H1 (cell line): ENCODE data around the gene KLHL21. TPM values are rescaled to one million over a fixed set of nuclear protein-coding genes. Genes with fewer than 3 reads are reported as not detected.

Source experiments
- CTCF ChIA-PET: fragments of 300-600 bp; sonication (Branson Sonifier 250); formaldehyde crosslinking; loops from one replicate; lab custom pipeline; 2021; ENCODE audit not compliant: partially characterized antibody; lab: Charles Lee
- POLR2A ChIA-PET: fragments of 300-600 bp; sonication (Branson Sonifier 250); formaldehyde crosslinking; loops from one replicate; lab custom pipeline; 2021; ENCODE audit warnings: inconsistent platforms; ENCODE audit not compliant: partially characterized antibody; lab: Charles Lee
- DNase-seq, 2 experiments: peaks; one replicate each; pipeline versions ENCODE4 v3.0.0 to v3.0.0-alpha.2; 2010 to 2022; ENCODE audit warnings: low spot score in 2 of 2, low read depth in 1 of 2, mixed read lengths in 1 of 2
- FAIRE-seq: peaks from 2 replicates; lab custom pipeline; 2011; peaks lifted over from hg19 to GRCh38; lab: Jason Lieb, UNC
- H2AFZ ChIP-seq: 2 replicates; pipeline ENCODE4 v1.8.1; 2012; ENCODE audit warnings: low read length, inconsistent platforms
- H2AK5ac ChIP-seq: 2 replicates; pipeline ENCODE4 v1.6.1; 2013; ENCODE audit warnings: low read depth, low read length
- H2BK120ac ChIP-seq: replicated peaks from 2 replicates; pipeline ENCODE3; 2013; ENCODE audit warnings: low read depth, low read length, inconsistent platforms
- H2BK12ac ChIP-seq: 2 replicates; pipeline ENCODE4 v1.6.1; 2013; ENCODE audit warnings: low read depth, low read length
- H2BK15ac ChIP-seq: 2 replicates; pipeline ENCODE4 v1.6.1; 2013; ENCODE audit warnings: low read length
- H2BK20ac ChIP-seq: 2 replicates; pipeline ENCODE4 v1.6.1; 2013; ENCODE audit warnings: low read length
- H2BK5ac ChIP-seq: 2 replicates; pipeline ENCODE4 v1.6.1; 2013; ENCODE audit warnings: low read depth, low read length
- H3K14ac ChIP-seq: 2 replicates; pipeline ENCODE4 v1.6.1; 2013; ENCODE audit warnings: inconsistent platforms; ENCODE audit not compliant: insufficient read length
- H3K18ac ChIP-seq: 2 replicates; pipeline ENCODE4 v1.6.1; 2013; ENCODE audit warnings: low read length; ENCODE audit errors: extremely low read depth
- H3K23ac ChIP-seq: 2 replicates; pipeline ENCODE4 v1.6.1; 2013; ENCODE audit warnings: inconsistent platforms; ENCODE audit not compliant: insufficient read length
- H3K23me2 ChIP-seq: 2 replicates; pipeline ENCODE4 v1.6.1; 2013; ENCODE audit warnings: low read depth, low read length
- H3K27ac ChIP-seq: 2 replicates; pipeline ENCODE4 v1.6.1; 2011; ENCODE audit warnings: low read depth, low read length, inconsistent platforms
- H3K27me3 ChIP-seq, 4 experiments: replicated peaks in 1 of 4; 1 replicate in 1 of 4; 2 replicates in 3 of 4; pipeline versions ENCODE4 v1.6.1 to v1.8.1; 2011 to 2013; ENCODE audit warnings: low read length in 3 of 4, mild to moderate bottlenecking in 3 of 4, inconsistent platforms in 2 of 4, mixed read lengths in 2 of 4, moderate library complexity in 1 of 4; ENCODE audit not compliant: control insufficient read depth in 3 of 4, insufficient read depth in 3 of 4; ENCODE audit errors: extremely low read depth in 1 of 4
- H3K36me3 ChIP-seq, 4 experiments: 2 replicates each; pipeline versions ENCODE4 v1.6.1 to v1.8.1; 2011 to 2013; ENCODE audit warnings: mild to moderate bottlenecking in 4 of 4, low read length in 3 of 4, moderate library complexity in 2 of 4, control low read depth in 1 of 4, inconsistent platforms in 1 of 4; ENCODE audit not compliant: insufficient read depth in 4 of 4, control insufficient read depth in 2 of 4
- H3K4ac ChIP-seq: replicated peaks from 2 replicates; pipeline ENCODE3; 2013; ENCODE audit warnings: low read length, low read depth, mixed read lengths, inconsistent platforms; ENCODE audit not compliant: insufficient read length
- H3K4me1 ChIP-seq, 4 experiments: replicated peaks in 1 of 4; 1 replicate in 1 of 4; 2 replicates in 3 of 4; pipeline versions ENCODE4 v1.6.1 to v1.8.1; 2011 to 2013; ENCODE audit warnings: low read length in 3 of 4, inconsistent platforms in 2 of 4, mixed read lengths in 1 of 4; ENCODE audit not compliant: insufficient read depth in 4 of 4, control insufficient read depth in 3 of 4
- H3K4me2 ChIP-seq, 2 experiments: 2 replicates each; pipeline versions ENCODE4 v1.6.1 to v1.8.1; 2011 to 2013; ENCODE audit warnings: low read depth in 2 of 2, low read length in 2 of 2, control low read depth in 1 of 2, inconsistent platforms in 1 of 2, mild to moderate bottlenecking in 1 of 2; ENCODE audit not compliant: insufficient read depth in 1 of 2
- H3K4me3 ChIP-seq, 4 experiments: fragments of 200-600, 300-600 bp in 1 of 4; sonication (generic), shearing (Covaris generic), sonication (Bioruptor Twin) in 1 of 4; 2 replicates each; pipeline versions ENCODE4 v1.5.1 to v1.8.1; 2011 to 2016; ENCODE audit warnings: low read length in 4 of 4, low read depth in 3 of 4, control low read depth in 2 of 4, inconsistent platforms in 2 of 4, mild to moderate bottlenecking in 2 of 4, mixed read lengths in 1 of 4, moderate library complexity in 1 of 4; ENCODE audit not compliant: insufficient read depth in 2 of 4; ENCODE audit errors: extremely low read depth in 1 of 4
- H3K56ac ChIP-seq: replicated peaks from 2 replicates; pipeline ENCODE3; 2013; ENCODE audit warnings: low read depth, mild to moderate bottlenecking, mixed read lengths, low read length, inconsistent platforms; ENCODE audit not compliant: insufficient read length
- H3K79me1 ChIP-seq: 2 replicates; pipeline ENCODE4 v1.6.1; 2013; ENCODE audit warnings: low read depth, low read length, control low read depth
- H3K79me2 ChIP-seq, 2 experiments: 2 replicates each; pipeline versions ENCODE4 v1.6.1 to v1.8.1; 2012 to 2013; ENCODE audit warnings: low read length in 2 of 2, mild to moderate bottlenecking in 2 of 2, inconsistent platforms in 1 of 2; ENCODE audit not compliant: insufficient read depth in 2 of 2, control insufficient read depth in 1 of 2
- H3K9ac ChIP-seq, 4 experiments: replicated peaks in 1 of 4; 1 replicate in 1 of 4; 2 replicates in 3 of 4; pipeline versions ENCODE4 v1.6.1 to v1.8.1; 2011 to 2013; ENCODE audit warnings: low read depth in 3 of 4, low read length in 3 of 4, control low read depth in 2 of 4, mild to moderate bottlenecking in 2 of 4, moderate library complexity in 2 of 4, inconsistent platforms in 1 of 4; ENCODE audit errors: extremely low read depth in 1 of 4
- H3K9me3 ChIP-seq, 2 experiments: 2 replicates each; pipeline versions ENCODE4 v1.6.1 to v1.8.1; 2012 to 2013; ENCODE audit warnings: mild to moderate bottlenecking in 2 of 2, moderate library complexity in 2 of 2, control low read depth in 1 of 2, inconsistent platforms in 1 of 2, low read depth in 1 of 2, low read length in 1 of 2, mixed read lengths in 1 of 2; ENCODE audit not compliant: insufficient read depth in 2 of 2
- H4K20me1 ChIP-seq, 2 experiments: replicated peaks in 1 of 2; 2 replicates each; pipeline versions ENCODE3 to v1.8.1; 2011 to 2013; ENCODE audit warnings: inconsistent platforms in 2 of 2, low read length in 2 of 2, mild to moderate bottlenecking in 1 of 2; ENCODE audit not compliant: insufficient read depth in 2 of 2, control insufficient read depth in 1 of 2
- H4K5ac ChIP-seq: 2 replicates; pipeline ENCODE4 v1.6.1; 2013; ENCODE audit warnings: low read length, low read depth, mixed read lengths, inconsistent platforms; ENCODE audit not compliant: insufficient read length
- H4K8ac ChIP-seq: 2 replicates; pipeline ENCODE4 v1.8.0; 2013; ENCODE audit warnings: mild to moderate bottlenecking, moderate library complexity, low read length, inconsistent platforms; ENCODE audit not compliant: insufficient read depth; ENCODE audit errors: extremely low read depth
- H4K91ac ChIP-seq: replicated peaks from 2 replicates; pipeline ENCODE3; 2013; ENCODE audit warnings: low read length, mixed read lengths, inconsistent platforms; ENCODE audit not compliant: insufficient read length
- POLR2A ChIP-seq, 2 experiments: IDR thresholded peaks; 1 replicate in 1 of 2; 2 replicates in 1 of 2; pipeline ENCODE4 v1.6.1; 2011; ENCODE audit warnings: low read depth in 2 of 2, low read length in 2 of 2, mild to moderate bottlenecking in 2 of 2; ENCODE audit errors: control extremely low read depth in 1 of 2
- SIN3A ChIP-seq, 2 experiments: IDR thresholded peaks in 1 of 2; conservative IDR thresholded peaks in 1 of 2; 2 replicates each; pipeline ENCODE4 v1.6.1; 2011 to 2012; ENCODE audit warnings: low read length in 2 of 2, improper control_type of control experiment in 1 of 2, low read depth in 1 of 2, mild to moderate bottlenecking in 1 of 2
- WGBS, 2 experiments: shearing (Covaris generic) in 1 of 2; methylation state at CpG; one replicate each; pipeline versions ENCODE4 v1.1.6 to v1.1.7; 2013 to 2015; ENCODE audit warnings: low lambda C conversion rate in 2 of 2, mixed read lengths in 2 of 2, inconsistent platforms in 1 of 2, low coverage in 1 of 2, missing lambda C conversion rate in 1 of 2; ENCODE audit not compliant: insufficient replicate concordance in 2 of 2, insufficient coverage in 1 of 2, insufficient read length in 1 of 2; ENCODE audit errors: extremely low coverage in 1 of 2, missing lambda C conversion rate in 1 of 2; 5-methylcytosine and 5-hydroxymethylcytosine counted together
- polyA plus RNA-seq, 7 experiments: library from polyadenylated mRNA; depleted of rRNA in 3 of 7; stranded (reverse) in 5 of 7; unstranded in 2 of 7; fragments of >200 nt in 5 of 7; fragments of 200-250 nt in 2 of 7; gene quantifications; 1 replicate in 5 of 7; 2 replicates in 1 of 7; 4 replicates in 1 of 7; pipeline versions ENCODE4 v1.2.1 to v1.2.3, GENCODE V29; 2011 to 2013; ENCODE audit warnings: missing spikeins in 2 of 7, mixed read lengths in 2 of 7
- total RNA-seq: library from RNA; stranded (reverse); fragmentation: NEBNext Ultra II Directional; extraction: Animal tissue kit (Norgen Biotek cat#: 25700); gene quantifications from 2 replicates; pipeline ENCODE4 v1.2.1, GENCODE V29; 2021

KLHL21 gene
- total and polyA plus RNA-seq, 2 of the 8 experiments (the other 6 are each of a cell fraction or from before 2014, with no cell fraction given): 11.9 to 22.3 TPM

- Histone ChIP-seq H2AFZ (no peak overlapping the region), H3K4me3 (no peak overlapping the region), H3K36me3 (peaks cover 0 to 1% (median 0%) of the 10 kb centered on the region in 4 experiments; a peak in 3 of 8 replicates), H2BK20ac (no peak overlapping the region), H4K5ac (no peak overlapping the region), H4K8ac (no peak overlapping the region), H3K4me2 (no peak overlapping the region), H3K4ac (no peak overlapping the region), H3K56ac (no peak overlapping the region), H3K9me3 (no peaks in the 10 kb centered on the region), H3K27me3 (no peaks in the 10 kb centered on the region), H3K79me1 (peaks cover 8% of the 10 kb centered on the region), H2BK12ac (no peak overlapping the region), H3K23ac (no peak overlapping the region), H2AK5ac (no peak overlapping the region), H2BK120ac (no peak overlapping the region), H3K79me2 (peaks cover 0 to 13% of the 10 kb centered on the region in 2 experiments; a peak in 1 of 4 replicates), H2BK15ac (no peak overlapping the region), H3K23me2 (peaks cover 5% of the 10 kb centered on the region), H4K91ac (no peak overlapping the region), H2BK5ac (no peak overlapping the region), H3K27ac (no peak overlapping the region), H4K20me1 (peaks cover 0 to 22% of the 10 kb centered on the region in 2 experiments), H3K18ac (no peak overlapping the region), H3K4me1 (peaks cover 0 to 17% (median 13%) of the 10 kb centered on the region in 4 experiments; a peak in 6 of 7 replicates), H3K14ac (no peak overlapping the region), H3K9ac (peak overlapping the region in 1 of 4 experiments; percentile 13; a peak in 1 of 7 replicates)
- 86% methylated on average over 1 of the region's 1 CpG; no CpG with 5 or more reads in 1 of the 2 experiments for WGBS, 2 experiments
- FAIRE-seq (no peak), DNase-seq (no peak)
- ChIA-PET POLR2A (interaction anchor here (0.9 to 17.4 kb wide), 2 partner anchors 18 to 28 kb away, joined by 3 to 196 read pairs; partner anchors contain the start of genes KLHL21 and NOL9), CTCF (interaction anchor here (0.6 to 4.3 kb wide), 5 partner anchors 11 to 50 kb away, joined by 3 to 23 read pairs (median 6); partner anchors contain the start of genes NOL9 and TAS1R1)
- TF ChIP-seq POLR2A (IDR thresholded peaks at IDR 0.05; ENCODE audit: control extremely low read depth in 1 of 2, low read depth in 2 of 2, low read length in 2 of 2) (no peak), SIN3A (conservative IDR thresholded peaks at IDR 0.05 in 1 of 2, IDR thresholded peaks at IDR 0.05 in 1 of 2; ENCODE audit: low read depth in 1 of 2, low read length in 2 of 2) (no peak)
Measured at GRCh38 chr1:6582370-6582769, 20.3 kb downstream of the KLHL21 start.
